ENCODE data around the gene HOXA2.

The HOXA2 gene

GRCh38 chr7:27079234-27079975 is 23.1 kb downstream of the HOXA2 start:
- Mint-ChIP-seq H3K9me3 (no peaks in the 10 kb centered on the region), H3K27ac (no peak overlapping the region), H3K27me3 (ENCODE audit: low read depth) (peaks cover 9% of the 10 kb centered on the region), H3K4me3 (no peak overlapping the region), H3K4me1 (ENCODE audit: low read depth) (peaks cover 6% of the 10 kb centered on the region), H3K36me3 (ENCODE audit: low read depth) (no peaks in the 10 kb centered on the region)
- DNase-seq (ENCODE audit: low spot score): no peak

GRCh38 chr7:27078616-27079233 is 23.8 kb downstream of the HOXA2 start:
- H3K36me3 Mint-ChIP-seq (ENCODE audit: low read depth): no peaks in the 10 kb centered on the region
- DNase-seq (ENCODE audit: low spot score): no peak
- H3K9me3 Mint-ChIP-seq: no peaks in the 10 kb centered on the region
- no peak overlapping the region for H3K4me3 Mint-ChIP-seq
- H3K27ac Mint-ChIP-seq: no peak overlapping the region
- H3K27me3 Mint-ChIP-seq (ENCODE audit: low read depth): peaks cover 4% of the 10 kb centered on the region
- peaks cover 6% of the 10 kb centered on the region for H3K4me1 Mint-ChIP-seq (ENCODE audit: low read depth)

DNA sequence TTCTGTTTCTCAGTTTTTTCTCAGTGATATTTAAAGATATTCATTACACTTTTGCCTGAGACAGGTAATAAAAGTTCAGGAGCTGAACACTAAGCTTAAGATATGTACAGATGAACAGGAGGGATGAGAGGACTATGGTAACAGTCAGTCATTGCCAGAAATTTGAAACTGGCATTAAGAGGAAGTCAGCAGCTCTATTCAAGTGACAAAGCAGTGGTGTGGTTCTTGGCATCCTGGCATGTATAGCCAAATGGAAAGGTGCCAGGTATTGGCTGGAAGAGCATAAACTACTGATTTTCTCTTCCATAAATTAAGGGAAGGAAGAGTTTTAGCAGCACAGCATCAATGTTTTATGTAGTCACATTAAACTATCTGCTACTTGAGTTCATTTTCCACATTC is 29.4 kb downstream of the HOXA2 start:
- Mint-ChIP-seq H3K9me3 (no peaks in the 10 kb centered on the region), H3K4me3 (no peak overlapping the region), H3K27ac (no peak overlapping the region), H3K36me3 (ENCODE audit: low read depth) (no peaks in the 10 kb centered on the region), H3K27me3 (ENCODE audit: low read depth) (peaks cover 5% of the 10 kb centered on the region), H3K4me1 (ENCODE audit: low read depth) (no peaks in the 10 kb centered on the region)
- no peak for DNase-seq (ENCODE audit: low spot score)

DNA sequence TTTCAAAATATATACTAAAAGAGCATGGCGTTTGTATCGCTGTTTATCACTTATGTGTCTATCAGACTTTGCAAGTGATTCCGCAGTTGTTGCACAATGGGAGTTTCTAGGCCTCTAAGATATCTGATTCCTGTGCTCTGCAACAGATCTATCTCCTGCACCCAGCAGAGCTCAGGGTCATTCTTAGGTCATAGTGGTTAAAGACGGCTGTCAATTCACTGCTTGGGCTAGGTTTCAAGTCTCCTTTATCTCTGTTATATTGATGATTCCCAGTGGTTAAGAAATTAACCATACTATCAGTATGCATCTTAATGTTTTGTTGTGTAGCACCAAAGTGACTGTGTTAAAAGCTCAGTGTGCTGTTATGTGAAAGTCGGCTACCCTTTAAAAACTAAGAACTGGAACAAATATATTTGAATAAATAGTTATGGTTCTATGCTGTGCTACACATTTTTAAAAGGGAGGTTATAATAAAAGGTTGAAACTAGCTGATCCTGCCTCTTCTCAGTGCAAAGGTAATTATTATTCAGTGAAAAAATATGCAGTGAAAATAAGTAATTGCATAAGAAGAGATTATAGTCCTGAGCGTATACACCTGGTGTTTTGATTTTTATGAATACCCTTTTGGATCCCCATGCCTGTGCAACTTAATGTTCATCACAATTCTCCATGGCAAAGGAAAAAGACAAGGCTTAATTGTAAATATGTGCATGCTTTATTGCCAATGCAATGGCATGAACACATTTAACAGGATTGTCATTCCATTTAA is 30.7 kb downstream of the HOXA2 start:
- H3K4me1 Mint-ChIP-seq (ENCODE audit: low read depth): no peaks in the 10 kb centered on the region
- no peaks in the 10 kb centered on the region for H3K36me3 Mint-ChIP-seq (ENCODE audit: low read depth)
- H3K27me3 Mint-ChIP-seq (ENCODE audit: low read depth): peaks cover 5% of the 10 kb centered on the region
- H3K4me3 Mint-ChIP-seq: no peak overlapping the region
- no peak overlapping the region for H3K27ac Mint-ChIP-seq
- no peak for DNase-seq (ENCODE audit: low spot score)
- no peaks in the 10 kb centered on the region for H3K9me3 Mint-ChIP-seq

DNA sequence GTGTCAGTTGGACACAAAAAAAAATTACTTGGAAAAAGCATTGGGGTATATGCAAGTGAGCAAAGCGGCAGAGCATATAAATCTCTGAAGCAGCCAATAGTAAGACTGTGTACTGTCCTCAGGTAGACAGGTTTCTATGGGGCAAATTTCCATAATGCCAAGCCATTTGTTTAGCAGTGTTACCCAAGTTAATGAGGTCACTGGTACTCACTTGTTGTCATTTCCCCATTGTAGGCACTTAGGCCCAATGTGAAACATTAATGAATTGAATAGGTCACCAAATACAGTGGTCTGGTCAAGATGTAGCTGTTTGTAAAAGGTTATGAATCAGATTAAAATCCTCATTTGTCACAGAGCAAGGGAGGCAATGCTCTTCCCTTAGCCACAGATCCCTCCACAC is 34.2 kb downstream of the HOXA2 start:
- Mint-ChIP-seq H3K9me3 (no peaks in the 10 kb centered on the region), H3K27ac (no peak overlapping the region), H3K36me3 (ENCODE audit: low read depth) (no peaks in the 10 kb centered on the region), H3K27me3 (ENCODE audit: low read depth) (peaks cover 5% of the 10 kb centered on the region), H3K4me3 (no peak overlapping the region), H3K4me1 (ENCODE audit: low read depth) (no peaks in the 10 kb centered on the region)
- DNase-seq (ENCODE audit: low spot score): no peak

DNA sequence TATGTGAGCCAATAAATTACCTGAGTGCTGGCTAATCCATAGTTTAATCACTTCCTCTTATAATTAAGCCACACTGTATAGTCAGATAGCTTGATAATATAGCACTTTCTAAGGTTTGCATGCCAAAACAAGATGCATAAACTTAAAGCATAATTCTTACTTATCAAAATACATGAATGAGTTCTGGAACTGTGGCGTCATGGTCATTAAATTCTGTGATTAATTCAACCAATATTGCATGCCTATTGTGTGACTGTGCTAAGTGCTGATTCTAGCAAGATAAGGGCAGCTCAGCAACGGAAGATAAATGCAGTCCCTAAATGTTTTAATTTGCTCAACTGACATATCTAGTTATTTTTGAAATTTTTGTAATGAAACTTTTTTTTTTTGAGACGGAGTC is 36.3 kb downstream of the HOXA2 start:
- Mint-ChIP-seq H3K27me3 (ENCODE audit: low read depth) (no peaks in the 10 kb centered on the region), H3K9me3 (no peaks in the 10 kb centered on the region), H3K36me3 (ENCODE audit: low read depth) (no peaks in the 10 kb centered on the region), H3K4me1 (ENCODE audit: low read depth) (no peaks in the 10 kb centered on the region), H3K27ac (no peak overlapping the region), H3K4me3 (no peak overlapping the region)
- no peak for DNase-seq (ENCODE audit: low spot score)

DNA sequence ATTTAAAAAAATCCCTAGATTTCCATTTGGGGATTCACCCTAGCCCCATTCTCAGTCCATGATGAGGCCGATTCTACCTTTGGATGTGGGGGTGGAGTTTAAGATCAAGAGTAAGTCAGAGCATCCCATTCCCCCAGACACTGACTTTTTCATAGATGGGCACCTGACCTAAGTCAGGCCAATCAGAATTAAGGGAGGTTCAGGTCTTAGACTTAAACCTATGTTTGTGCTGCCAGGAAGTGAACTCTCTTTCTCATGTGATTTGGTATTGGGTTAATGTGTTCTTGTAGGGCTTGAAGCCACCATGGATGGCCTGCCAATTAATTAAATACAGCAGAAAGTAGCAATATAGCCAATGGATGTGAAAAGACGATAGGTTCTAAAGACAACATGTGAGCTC is 36.8 kb downstream of the HOXA2 start:
- Mint-ChIP-seq H3K9me3 (no peaks in the 10 kb centered on the region), H3K27ac (no peak overlapping the region), H3K36me3 (ENCODE audit: low read depth) (no peaks in the 10 kb centered on the region), H3K27me3 (ENCODE audit: low read depth) (peaks cover 4% of the 10 kb centered on the region), H3K4me1 (ENCODE audit: low read depth) (no peaks in the 10 kb centered on the region), H3K4me3 (no peak overlapping the region)
- no peak for DNase-seq (ENCODE audit: low spot score)

- H3K27me3 Mint-ChIP-seq (ENCODE audit: low read depth): peaks cover 11% of the 10 kb centered on the region
- H3K36me3 Mint-ChIP-seq (ENCODE audit: low read depth): no peaks in the 10 kb centered on the region
- H3K27ac Mint-ChIP-seq: no peak overlapping the region
- DNase-seq (ENCODE audit: low spot score): no peak
- H3K4me1 Mint-ChIP-seq (ENCODE audit: low read depth): no peaks in the 10 kb centered on the region
- no peaks in the 10 kb centered on the region for H3K9me3 Mint-ChIP-seq
- no peak overlapping the region for H3K4me3 Mint-ChIP-seq
Measured at GRCh38 chr7:27064661-27065060, 37.8 kb downstream of the HOXA2 start.

GRCh38 chr7:27064159-27064558 is 38.3 kb downstream of the HOXA2 start:
- no peaks in the 10 kb centered on the region for H3K9me3 Mint-ChIP-seq
- H3K36me3 Mint-ChIP-seq (ENCODE audit: low read depth): no peaks in the 10 kb centered on the region
- DNase-seq (ENCODE audit: low spot score): no peak
- H3K27ac Mint-ChIP-seq: no peak overlapping the region
- H3K4me3 Mint-ChIP-seq: no peak overlapping the region
- no peaks in the 10 kb centered on the region for H3K4me1 Mint-ChIP-seq (ENCODE audit: low read depth)
- peaks cover 13% of the 10 kb centered on the region for H3K27me3 Mint-ChIP-seq (ENCODE audit: low read depth)

DNA sequence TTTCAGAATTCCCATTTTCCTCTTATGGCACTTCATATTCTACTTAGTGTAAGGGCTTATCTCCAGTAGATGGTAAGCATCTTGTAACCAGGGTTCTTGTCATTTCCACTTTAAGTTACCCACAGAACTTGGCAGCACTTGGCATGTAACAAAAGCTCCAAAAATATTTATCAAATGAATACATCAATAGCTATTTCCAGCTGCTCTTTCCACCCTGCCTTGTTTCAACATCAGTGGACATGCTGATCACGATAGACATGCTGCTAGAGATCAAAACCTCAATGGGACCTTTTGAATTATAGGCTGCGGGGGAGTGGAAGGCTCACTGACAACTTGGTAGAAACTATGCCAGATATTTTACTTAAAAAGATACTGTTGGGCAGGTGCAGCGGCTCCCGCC is 39.5 kb downstream of the HOXA2 start:
- no peaks in the 10 kb centered on the region for H3K36me3 Mint-ChIP-seq (ENCODE audit: low read depth)
- no peak overlapping the region for H3K27ac Mint-ChIP-seq
- DNase-seq (ENCODE audit: low spot score): no peak
- H3K4me3 Mint-ChIP-seq: no peak overlapping the region
- no peaks in the 10 kb centered on the region for H3K4me1 Mint-ChIP-seq (ENCODE audit: low read depth)
- peaks cover 13% of the 10 kb centered on the region for H3K27me3 Mint-ChIP-seq (ENCODE audit: low read depth)
- no peaks in the 10 kb centered on the region for H3K9me3 Mint-ChIP-seq

GRCh38 chr7:27053153-27053552 is 49.3 kb downstream of the HOXA2 start:
- Mint-ChIP-seq H3K36me3 (ENCODE audit: low read depth) (no peaks in the 10 kb centered on the region), H3K4me3 (no peak overlapping the region), H3K9me3 (no peaks in the 10 kb centered on the region), H3K27me3 (ENCODE audit: low read depth) (peaks cover 6% of the 10 kb centered on the region), H3K27ac (no peak overlapping the region), H3K4me1 (ENCODE audit: low read depth) (no peaks in the 10 kb centered on the region)
- DNase-seq (ENCODE audit: low spot score): no peak

GRCh38 chr7:27051451-27051850 is 51.0 kb downstream of the HOXA2 start:
- H3K27ac Mint-ChIP-seq: no peak overlapping the region
- DNase-seq (ENCODE audit: low spot score): no peak

More at GRCh38 chr7:27051451-27051850, 51.0 kb downstream of the HOXA2 start:
- Mint-ChIP-seq H3K36me3 (ENCODE audit: low read depth) (no peaks in the 10 kb centered on the region), H3K9me3 (no peaks in the 10 kb centered on the region), H3K27me3 (ENCODE audit: low read depth) (peaks cover 4% of the 10 kb centered on the region), H3K4me1 (ENCODE audit: low read depth) (no peaks in the 10 kb centered on the region), H3K4me3 (no peak overlapping the region)
